GM18873 (cell line): ENCODE measurements around the gene CRYAB.

Source experiments
- ATAC-seq: cut with Tn5 transposase; IDR thresholded peaks from one replicate; pipeline ENCODE4 v1.9.1; 2021; ENCODE audit warnings: mild to moderate bottlenecking, moderate library complexity, moderate number of reproducible peaks; ENCODE audit not compliant: unreplicated experiment, low FRiP score

Gene CRYAB, protein sequence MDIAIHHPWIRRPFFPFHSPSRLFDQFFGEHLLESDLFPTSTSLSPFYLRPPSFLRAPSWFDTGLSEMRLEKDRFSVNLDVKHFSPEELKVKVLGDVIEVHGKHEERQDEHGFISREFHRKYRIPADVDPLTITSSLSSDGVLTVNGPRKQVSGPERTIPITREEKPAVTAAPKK

DNA sequence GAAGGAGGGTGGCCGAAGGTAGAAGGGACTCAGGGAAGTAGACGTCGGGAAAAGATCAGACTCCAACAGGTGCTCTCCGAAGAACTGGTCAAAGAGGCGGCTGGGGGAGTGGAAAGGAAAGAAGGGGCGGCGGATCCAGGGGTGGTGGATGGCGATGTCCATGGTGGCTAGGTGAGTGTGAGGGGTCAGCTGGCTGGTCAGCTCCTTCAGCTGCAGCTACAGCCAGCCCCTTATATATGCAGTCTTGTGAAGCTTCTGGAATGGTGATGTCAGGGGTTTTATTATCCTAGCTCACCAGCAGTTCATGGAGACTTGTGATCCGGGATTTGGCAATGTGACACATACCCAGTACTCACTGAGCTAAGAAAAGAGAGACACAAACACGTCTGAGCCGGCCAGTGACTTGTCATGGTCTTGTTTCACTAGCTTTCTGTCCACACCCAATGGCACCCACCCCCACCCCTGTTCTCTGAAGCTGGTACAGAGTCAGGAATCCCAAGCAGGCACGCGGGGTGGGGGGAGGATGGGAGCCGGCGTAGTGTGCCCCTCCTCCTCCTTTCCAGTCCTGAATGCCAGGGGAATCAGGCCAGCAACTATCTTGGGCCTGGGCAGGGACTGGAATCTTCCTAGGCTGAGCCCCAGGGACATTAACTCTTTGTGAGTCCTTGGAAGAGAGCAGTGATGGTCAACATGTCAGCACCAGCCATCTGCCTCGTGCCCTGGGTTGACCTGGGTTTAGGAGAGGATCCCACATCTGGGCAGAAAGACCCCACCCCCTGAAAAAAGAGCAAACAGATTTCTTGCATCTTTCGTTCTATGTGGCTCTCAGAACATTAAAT, at the start of gene CRYAB:
Gene CRYAB (minus strand): TSS at position 208 of the 839 bp plus-strand sequence. CDS start 46 bp downstream, at position 162.
- ATAC-seq = no peak

DNA sequence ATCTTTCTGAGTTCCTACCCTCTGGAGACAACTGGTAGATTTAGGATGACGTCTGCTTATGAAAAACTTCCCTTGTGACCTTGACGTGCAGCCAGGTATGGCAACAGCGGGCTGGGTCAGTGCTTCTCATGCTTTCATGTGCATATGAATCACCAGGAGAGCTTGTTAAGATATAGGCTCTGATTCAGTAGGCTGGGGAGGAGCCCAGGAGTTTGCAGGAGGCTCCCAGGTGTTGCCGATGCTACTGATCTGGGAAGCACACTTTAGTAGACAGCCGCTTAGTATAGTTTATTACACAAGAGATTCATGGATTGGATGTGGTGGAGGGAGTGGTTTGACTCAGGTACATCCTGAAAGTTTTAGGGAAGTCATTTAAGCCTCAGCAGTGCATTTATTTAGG, 49.3 kb upstream of the CRYAB start:
- no peak for ATAC-seq

- ATAC-seq = no peak
Measured at GRCh38 chr11:111957663-111958444, 46.3 kb upstream of the CRYAB start.

DNA sequence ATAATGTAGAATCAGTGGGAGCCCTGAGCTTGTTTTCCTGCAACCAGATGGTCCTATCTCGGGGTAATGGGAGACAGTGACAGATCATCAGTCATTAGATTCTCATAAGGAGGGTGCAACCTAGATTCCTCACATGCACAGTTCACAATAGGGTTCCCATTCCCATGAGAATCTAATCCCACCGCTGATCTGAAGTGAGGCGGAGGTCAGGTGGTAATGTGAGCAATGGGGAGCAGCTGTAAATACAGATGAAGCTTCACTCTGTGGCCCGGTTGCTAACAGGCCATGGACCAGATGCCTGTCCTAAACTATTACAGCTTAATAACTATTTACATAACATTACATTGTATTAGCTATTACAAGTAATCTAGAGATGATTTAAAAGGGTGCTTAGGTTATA, 42.6 kb upstream of the CRYAB start:
- ATAC-seq = no peak

- no peak for ATAC-seq
Measured at GRCh38 chr11:111951565-111951964, 40.0 kb upstream of the CRYAB start.

GRCh38 chr11:111949519-111950426, 38.2 kb upstream of the CRYAB start:
- ATAC-seq = no peak

GRCh38 chr11:111947143-111947542, 35.6 kb upstream of the CRYAB start:
- no peak for ATAC-seq

DNA sequence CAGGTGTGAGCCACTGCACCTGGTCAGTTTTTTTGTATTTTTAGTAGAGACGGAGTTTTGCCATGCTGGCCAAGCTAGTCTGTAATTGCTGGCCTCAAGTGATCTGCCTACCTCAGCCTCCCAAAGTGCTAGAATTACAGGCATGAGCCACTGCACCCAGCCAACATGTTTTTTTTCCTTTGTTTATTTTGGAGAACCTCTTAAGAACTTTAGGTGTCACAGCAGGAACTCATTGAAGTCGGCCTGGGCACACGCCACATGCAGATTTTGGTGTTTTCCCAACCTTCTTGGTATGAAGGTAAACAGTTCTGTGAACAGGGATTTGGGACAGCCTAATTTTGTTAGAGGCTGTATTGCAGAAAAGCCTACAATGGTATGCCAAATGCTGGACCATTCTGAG, 34.9 kb upstream of the CRYAB start:
- ATAC-seq = no peak

GRCh38 chr11:111945198-111945597, 33.6 kb upstream of the CRYAB start:
- no peak for ATAC-seq

- no peak for ATAC-seq
Measured at GRCh38 chr11:111944651-111945051, 33.1 kb upstream of the CRYAB start.

DNA sequence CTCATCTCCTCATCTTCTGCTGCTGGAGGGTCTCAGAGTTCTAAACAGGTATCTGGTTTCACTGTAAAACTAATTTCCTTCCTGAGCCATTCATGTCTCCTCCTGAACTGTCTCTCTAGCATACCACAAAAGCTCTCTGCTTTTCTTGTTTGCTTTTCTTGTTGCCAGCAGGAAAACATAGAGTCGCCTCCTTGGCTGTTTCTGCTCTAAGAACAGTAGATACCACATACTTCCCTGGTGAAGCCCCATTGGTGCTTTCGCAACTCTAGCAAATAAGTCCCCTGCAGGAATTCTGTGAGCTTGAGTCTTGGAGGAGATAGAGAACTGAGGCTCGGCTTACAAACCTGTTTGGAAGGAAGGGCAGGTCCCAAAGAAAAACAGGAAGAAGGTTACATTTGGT, 32.6 kb upstream of the CRYAB start:
- ATAC-seq = no peak

GRCh38 chr11:111942829-111943228, 31.3 kb upstream of the CRYAB start:
- no peak for ATAC-seq

DNA sequence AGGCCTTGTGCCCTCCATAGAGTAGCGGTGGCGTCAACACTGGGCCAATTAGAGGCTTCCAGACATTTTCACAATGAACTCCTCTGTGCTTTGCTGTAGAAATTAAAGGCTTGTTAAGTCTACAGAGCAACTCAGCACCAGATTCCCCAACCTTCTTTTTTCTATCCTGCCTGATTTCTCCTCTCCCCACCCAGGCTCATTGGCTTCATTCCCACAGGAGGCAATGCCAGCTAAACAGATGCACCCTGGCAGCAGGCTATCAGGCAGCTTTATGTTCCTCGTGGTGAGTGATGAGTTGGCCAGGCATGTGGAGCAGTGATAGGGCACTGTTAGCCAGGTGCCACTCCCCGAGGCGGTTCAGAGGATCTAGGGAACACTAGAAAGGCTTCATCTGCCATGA, 30.4 kb upstream of the CRYAB start:
- ATAC-seq = no peak

DNA sequence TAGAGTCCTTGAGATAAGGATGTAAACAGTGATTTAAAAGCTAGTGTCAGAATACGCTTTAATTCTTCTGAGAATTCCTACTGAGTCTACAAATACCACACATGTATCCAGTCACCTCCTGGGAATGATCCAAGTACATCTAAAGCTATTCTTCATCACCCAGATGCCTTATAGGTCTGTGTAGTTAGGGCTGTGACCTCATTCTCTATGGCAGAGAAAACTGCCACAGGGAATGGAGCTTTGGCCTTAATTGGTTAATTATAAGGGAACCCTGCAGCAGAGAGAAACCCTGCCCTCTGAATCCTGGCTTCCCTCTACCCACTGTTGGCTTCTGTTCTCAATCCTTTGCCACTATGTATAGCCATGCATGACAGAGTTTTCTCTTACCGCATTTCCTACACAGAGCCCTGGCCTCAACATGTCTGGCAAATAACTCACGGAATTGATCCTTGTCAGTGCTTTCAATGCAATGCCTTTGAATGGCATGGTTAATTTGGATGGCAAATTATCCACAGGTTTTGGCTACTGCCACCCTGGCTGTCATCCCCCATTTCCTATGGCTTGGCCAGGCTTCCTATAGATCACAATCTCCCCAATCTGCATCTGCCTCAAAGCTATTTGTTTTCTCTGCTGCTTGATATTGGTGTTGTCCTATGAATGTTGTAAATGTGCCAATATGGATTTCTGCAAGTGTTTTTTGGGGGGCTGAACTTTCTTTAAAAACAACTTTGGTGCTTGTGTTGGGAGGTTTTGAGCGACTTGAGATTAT, 28.4 kb upstream of the CRYAB start:
- ATAC-seq = no peak

DNA sequence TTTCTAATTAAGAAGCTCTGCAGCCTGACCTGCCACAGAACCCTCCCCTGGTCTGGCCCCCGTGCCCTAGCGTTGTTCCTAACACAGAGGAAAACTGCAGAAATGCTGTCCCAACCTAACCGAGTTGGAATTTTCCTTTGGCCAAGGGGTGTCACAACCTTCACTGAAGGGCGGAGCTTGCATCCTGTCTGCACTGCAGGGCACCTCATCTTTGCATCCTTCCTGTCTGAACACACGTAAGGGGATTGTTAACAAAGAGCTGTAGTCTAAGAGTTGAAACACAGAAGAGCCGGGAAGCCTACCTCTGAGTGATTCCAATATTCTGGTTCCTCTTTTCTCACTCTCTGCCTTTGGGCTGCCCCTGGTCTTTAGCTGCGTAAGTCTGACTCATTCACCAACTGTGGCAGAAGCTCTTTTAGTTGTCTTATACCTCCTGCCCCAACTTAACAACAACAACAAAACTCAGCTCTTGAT, 27.2 kb upstream of the CRYAB start:
- ATAC-seq = peak; percentile 89

- no peak for ATAC-seq
Measured at GRCh38 chr11:111937844-111938243, 26.3 kb upstream of the CRYAB start.

DNA sequence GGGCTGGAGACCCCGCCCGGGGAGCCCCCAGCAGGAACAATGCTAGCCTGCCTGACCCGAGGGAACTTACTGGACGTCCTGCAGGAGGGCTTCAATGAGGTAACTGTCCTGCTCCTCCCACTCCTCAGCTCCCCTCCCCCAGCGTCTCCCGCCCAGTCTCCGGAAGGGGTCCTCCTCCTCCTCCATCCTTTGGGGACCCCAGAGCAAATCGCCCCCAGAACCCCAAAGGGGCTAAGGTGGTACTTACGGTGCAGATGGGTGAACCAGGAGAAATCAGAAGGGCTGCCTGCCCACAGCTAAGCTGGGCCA, 25.8 kb upstream of the CRYAB start:
- no peak for ATAC-seq

DNA sequence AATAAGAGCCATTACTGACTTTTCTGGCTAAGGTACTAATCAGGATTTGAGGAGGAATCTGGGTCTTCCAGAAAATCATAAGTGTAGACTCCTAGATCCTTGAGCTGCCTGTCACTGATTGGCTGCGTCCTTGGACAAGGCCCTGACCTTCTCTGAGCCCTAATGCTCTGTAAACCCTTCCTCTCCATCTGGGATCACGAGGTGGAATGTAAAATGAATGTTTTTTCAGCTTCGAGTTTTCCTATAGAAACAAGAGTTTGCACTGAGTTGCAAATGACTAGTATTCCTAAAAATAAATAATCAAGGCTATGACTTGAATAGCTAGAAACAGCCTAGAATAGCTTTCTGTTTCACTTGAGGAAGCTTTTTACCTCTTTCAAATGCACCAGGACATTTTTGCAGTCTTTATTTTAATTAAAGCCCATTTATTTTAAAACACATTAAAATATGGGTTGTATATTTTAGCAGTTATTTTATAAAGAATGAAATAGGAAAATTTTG, 24.5 kb upstream of the CRYAB start:
- ATAC-seq = no peak

GRCh38 chr11:111935317-111936039, 23.9 kb upstream of the CRYAB start:
- no peak for ATAC-seq
